ENCODE results near the gene LIM2. TPM values are rescaled to one million over a fixed set of nuclear protein-coding genes. Genes with fewer than 3 reads are reported as not detected.

The LIM2 gene
- total RNA-seq, 4 donors from 2014 or later = not detected

DNA sequence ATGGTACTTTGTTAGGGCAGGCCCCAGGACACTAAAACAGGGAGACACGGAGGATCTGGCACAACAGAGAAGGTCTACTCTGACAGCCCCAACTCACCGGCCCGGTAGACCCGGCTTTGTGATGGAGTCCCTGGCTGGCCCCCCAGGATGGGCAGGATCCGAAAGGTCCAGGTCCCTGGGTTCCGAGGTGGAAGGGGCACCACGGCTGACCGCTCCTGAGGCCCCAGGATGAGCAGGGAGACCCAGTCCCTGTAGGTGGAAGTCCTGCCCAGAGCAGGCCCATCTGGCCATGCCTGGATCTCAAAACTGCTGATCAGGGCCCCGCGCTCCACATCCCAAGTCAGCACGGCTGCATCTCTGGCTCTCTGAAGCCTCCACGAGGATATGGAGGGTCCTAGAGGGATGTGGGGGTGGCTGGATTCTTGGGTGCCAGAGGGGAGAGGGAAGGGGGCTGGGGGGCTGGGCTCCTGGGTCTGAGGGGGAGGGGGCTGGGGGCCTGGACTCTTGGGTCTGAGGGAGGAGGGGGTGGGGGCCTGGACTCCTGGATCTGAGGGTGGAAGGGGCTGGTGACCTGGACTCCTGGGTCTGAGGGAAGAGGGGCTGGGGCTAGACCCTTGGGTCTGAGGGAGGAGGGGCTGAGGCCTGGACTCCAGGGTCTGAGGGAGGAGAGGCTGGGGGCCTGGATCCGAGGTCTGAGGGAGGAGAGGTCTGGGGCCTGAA lies 50.5 kb downstream of the LIM2 start:
- Histone ChIP-seq H3K4me3 (replicated peaks in 1 of 3) (no peak overlapping the region), H3K4me1 (peaks cover 9 to 14% of the 10 kb centered on the region in 2 donors), H3K9me3 (no peaks in the 10 kb centered on the region), H3K27ac (no peak overlapping the region), H3K27me3 (no peaks in the 10 kb centered on the region), H3K36me3 (no peaks in the 10 kb centered on the region)
- no peak for DNase-seq
- WGBS, 2 donors = 92 to 96% methylated on average over 1 to 8 of the region's 13 CpGs
- TF ChIP-seq, protein P1, sequence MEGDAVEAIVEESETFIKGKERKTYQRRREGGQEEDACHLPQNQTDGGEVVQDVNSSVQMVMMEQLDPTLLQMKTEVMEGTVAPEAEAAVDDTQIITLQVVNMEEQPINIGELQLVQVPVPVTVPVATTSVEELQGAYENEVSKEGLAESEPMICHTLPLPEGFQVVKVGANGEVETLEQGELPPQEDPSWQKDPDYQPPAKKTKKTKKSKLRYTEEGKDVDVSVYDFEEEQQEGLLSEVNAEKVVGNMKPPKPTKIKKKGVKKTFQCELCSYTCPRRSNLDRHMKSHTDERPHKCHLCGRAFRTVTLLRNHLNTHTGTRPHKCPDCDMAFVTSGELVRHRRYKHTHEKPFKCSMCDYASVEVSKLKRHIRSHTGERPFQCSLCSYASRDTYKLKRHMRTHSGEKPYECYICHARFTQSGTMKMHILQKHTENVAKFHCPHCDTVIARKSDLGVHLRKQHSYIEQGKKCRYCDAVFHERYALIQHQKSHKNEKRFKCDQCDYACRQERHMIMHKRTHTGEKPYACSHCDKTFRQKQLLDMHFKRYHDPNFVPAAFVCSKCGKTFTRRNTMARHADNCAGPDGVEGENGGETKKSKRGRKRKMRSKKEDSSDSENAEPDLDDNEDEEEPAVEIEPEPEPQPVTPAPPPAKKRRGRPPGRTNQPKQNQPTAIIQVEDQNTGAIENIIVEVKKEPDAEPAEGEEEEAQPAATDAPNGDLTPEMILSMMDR (IDR thresholded peaks at IDR 0.05) = no peak
- TF ChIP-seq POLR2A (IDR thresholded peaks at IDR 0.05) = no peak
- intact Hi-C loops (cut with DNase I) = no loop called here

DNA sequence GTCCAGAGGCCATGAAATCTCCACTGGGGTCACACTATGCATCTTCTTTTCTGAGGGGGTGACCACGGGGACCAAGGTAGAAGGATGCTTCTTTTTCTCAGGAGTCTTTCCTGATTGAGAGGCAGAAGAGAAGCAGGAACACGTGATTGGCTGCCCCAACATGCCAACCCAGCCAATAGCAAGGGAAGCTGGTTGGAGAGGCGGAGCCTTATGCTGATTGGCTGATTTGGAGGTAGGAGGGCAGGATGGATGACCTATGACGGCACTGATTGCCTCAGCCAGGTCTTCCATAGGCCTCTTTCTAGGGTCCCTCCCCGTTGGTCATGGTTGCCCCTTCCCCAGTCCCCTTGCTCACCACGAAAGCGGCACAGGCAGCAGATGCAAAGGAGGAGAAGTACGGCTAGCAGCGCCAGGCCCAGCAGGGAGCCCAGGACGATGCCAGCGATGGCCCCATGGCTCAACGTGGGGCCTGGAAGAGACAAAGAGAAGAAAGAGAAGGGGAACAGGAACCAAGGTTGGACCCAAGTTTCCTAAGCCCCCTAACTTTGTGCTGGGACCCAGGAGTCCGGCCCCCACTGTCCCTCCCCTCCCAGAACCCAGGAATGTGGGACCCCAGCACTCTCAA lies 53.8 kb downstream of the LIM2 start:
- intact Hi-C loops (cut with DNase I) = no loop called here
- 88 to 92% methylated on average over 13 of the region's 13 CpGs for WGBS, 2 donors
- no peaks in the 10 kb centered on the region for H3K36me3 ChIP-seq

DNA sequence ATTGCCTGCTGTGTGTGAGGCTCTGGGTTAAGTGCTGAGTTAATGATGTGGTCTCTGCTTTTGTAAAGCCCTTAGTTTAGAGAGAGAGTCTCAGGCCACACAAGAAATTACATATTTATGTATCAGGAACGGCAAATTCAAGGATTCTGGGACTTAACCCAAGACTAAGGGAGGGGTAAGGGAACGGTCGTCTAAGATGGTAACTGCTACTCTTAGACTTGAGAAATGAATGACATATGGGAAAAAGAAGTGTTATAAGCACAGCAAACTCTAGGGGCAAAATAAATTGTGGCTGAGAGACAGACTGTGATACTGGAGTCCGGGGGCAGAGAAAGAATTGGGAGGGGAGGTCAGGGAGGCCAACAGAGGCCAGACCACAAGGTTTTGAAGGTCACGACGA lies 56.1 kb downstream of the LIM2 start:
- TF ChIP-seq POLR2A (IDR thresholded peaks at IDR 0.05) = no peak
- TF ChIP-seq, protein P1 (IDR thresholded peaks at IDR 0.05) = no peak
- H3K27me3 ChIP-seq = peaks cover 7% of the 10 kb centered on the region

More for the DNA sequence above, 53.8 kb downstream of the LIM2 start:
- H3K9me3 ChIP-seq = no peaks in the 10 kb centered on the region
- H3K4me3 ChIP-seq (replicated peaks in 1 of 3) = no peak overlapping the region
- no peak overlapping the region for H3K27ac ChIP-seq
- TF ChIP-seq, protein P1 (IDR thresholded peaks at IDR 0.05) = no peak
- no peak for TF ChIP-seq POLR2A (IDR thresholded peaks at IDR 0.05)
- no peaks in the 10 kb centered on the region for H3K27me3 ChIP-seq
- DNase-seq = no peak
- peaks cover 0 to 7% of the 10 kb centered on the region in 2 donors for H3K4me1 ChIP-seq

DNA sequence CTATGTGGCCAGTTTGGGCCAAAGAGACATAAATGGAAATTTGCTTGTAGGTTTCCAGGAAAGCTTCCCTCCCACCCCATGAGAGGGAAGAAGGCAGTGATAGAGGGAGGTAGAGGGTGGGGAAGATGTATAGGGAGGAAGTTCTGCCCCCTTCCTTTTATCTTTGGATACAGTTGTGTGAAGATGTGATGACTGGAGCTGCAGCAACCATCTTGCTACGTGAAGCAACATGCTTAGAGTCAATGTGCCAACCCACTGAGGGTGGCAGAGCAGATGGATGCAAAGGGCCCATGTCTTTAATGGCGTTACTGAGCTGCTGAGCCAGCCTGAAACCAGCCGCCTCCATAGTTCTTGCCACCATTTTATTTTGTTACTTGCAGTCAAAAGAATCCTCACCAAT lies 56.6 kb downstream of the LIM2 start:
- intact Hi-C loops (cut with DNase I) = no loop called here
- Histone ChIP-seq H3K4me1 (peaks cover 0 to 11% of the 10 kb centered on the region in 2 donors), H3K4me3 (replicated peaks in 1 of 3) (no peak overlapping the region), H3K27me3 (peaks cover 7% of the 10 kb centered on the region), H3K9me3 (no peaks in the 10 kb centered on the region), H3K27ac (no peak overlapping the region), H3K36me3 (no peaks in the 10 kb centered on the region)
- 77 to 84% methylated on average over 3 of the region's 3 CpGs for WGBS, 2 donors
- no peak for TF ChIP-seq POLR2A (IDR thresholded peaks at IDR 0.05)
- TF ChIP-seq, protein P1 (IDR thresholded peaks at IDR 0.05) = no peak
- no peak for DNase-seq

More for the DNA sequence above, 56.1 kb downstream of the LIM2 start:
- DNase-seq = no peak
- Histone ChIP-seq H3K9me3 (no peaks in the 10 kb centered on the region), H3K4me1 (peaks cover 0 to 11% of the 10 kb centered on the region in 2 donors), H3K36me3 (no peaks in the 10 kb centered on the region), H3K27ac (no peak overlapping the region), H3K4me3 (replicated peaks in 1 of 3) (no peak overlapping the region)
- WGBS, 2 donors = 92 to 93% methylated on average over 6 of the region's 6 CpGs
- intact Hi-C loops (cut with DNase I) = no loop called here

DNA sequence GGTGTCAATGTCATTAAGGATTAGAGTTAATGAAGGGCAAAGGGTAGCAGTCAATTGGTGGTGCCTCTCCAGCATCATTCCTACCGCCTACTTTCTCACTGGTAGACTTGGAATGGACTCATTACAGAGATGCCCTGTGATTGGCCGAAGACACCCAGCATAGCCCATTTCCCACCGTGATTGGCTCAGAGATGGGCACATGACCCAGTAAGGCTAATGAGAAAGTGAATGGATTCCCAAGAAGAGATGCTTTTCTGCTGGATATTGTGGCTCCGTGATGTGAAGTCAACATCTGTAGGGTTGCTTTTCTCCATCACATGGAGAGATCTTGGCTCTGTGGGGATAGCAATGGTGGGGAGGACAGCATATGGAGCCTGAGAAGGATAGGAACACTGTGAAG lies 57.4 kb downstream of the LIM2 start:
- TF ChIP-seq POLR2A (IDR thresholded peaks at IDR 0.05) = no peak
- TF ChIP-seq, protein P1 (IDR thresholded peaks at IDR 0.05) = no peak
- H3K36me3 ChIP-seq = no peaks in the 10 kb centered on the region
- intact Hi-C loops (cut with DNase I) = no loop called here
- no peak overlapping the region for H3K4me3 ChIP-seq (replicated peaks in 1 of 3)
- 97 to 100% methylated on average over 4 of the region's 4 CpGs for WGBS, 2 donors
- H3K27ac ChIP-seq = no peak overlapping the region
- no peak for DNase-seq
- peaks cover 0 to 11% of the 10 kb centered on the region in 2 donors for H3K4me1 ChIP-seq
- no peaks in the 10 kb centered on the region for H3K9me3 ChIP-seq
- peaks cover 7% of the 10 kb centered on the region for H3K27me3 ChIP-seq

Data from thyroid gland (tissue), 4 donors.